GM10266 (cell line): ENCODE data around the gene PRKRA.

Experiments
- DNase-seq: peaks from one replicate; pipeline ENCODE4 v3.0.0; 2012; ENCODE audit errors: extremely low spot score
- TF ChIP-seq, protein P1 (sequence below): IDR thresholded peaks from 2 replicates; pipeline ENCODE4 v1.5.1; 2012; ENCODE audit warnings: mild to moderate bottlenecking, low read depth; ENCODE audit not compliant: control insufficient read depth, insufficient read depth; ENCODE audit errors: missing control alignments

Gene PRKRA

DNA sequence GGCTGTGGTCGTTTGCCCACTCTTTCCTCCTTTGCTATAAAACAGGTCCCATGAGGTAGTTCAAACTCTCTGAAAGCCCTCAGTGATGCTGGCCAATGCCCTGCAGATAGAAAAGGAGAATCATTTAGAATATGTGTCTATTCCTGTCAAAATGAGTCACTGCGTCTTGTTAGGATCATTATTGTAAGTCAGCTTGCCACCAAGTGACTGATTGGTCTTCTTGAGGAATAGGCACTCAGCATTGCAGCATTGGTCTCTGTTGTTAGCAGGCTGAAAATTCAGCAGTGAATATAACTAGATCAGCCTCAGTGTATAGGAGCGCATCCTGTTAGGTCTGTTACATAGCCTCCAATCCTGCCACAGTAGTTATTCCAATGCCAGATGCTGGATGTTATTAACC is 28.9 kb downstream of the PRKRA start:
- no peak for DNase-seq
- TF ChIP-seq, protein P1, sequence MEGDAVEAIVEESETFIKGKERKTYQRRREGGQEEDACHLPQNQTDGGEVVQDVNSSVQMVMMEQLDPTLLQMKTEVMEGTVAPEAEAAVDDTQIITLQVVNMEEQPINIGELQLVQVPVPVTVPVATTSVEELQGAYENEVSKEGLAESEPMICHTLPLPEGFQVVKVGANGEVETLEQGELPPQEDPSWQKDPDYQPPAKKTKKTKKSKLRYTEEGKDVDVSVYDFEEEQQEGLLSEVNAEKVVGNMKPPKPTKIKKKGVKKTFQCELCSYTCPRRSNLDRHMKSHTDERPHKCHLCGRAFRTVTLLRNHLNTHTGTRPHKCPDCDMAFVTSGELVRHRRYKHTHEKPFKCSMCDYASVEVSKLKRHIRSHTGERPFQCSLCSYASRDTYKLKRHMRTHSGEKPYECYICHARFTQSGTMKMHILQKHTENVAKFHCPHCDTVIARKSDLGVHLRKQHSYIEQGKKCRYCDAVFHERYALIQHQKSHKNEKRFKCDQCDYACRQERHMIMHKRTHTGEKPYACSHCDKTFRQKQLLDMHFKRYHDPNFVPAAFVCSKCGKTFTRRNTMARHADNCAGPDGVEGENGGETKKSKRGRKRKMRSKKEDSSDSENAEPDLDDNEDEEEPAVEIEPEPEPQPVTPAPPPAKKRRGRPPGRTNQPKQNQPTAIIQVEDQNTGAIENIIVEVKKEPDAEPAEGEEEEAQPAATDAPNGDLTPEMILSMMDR = no peak

DNA sequence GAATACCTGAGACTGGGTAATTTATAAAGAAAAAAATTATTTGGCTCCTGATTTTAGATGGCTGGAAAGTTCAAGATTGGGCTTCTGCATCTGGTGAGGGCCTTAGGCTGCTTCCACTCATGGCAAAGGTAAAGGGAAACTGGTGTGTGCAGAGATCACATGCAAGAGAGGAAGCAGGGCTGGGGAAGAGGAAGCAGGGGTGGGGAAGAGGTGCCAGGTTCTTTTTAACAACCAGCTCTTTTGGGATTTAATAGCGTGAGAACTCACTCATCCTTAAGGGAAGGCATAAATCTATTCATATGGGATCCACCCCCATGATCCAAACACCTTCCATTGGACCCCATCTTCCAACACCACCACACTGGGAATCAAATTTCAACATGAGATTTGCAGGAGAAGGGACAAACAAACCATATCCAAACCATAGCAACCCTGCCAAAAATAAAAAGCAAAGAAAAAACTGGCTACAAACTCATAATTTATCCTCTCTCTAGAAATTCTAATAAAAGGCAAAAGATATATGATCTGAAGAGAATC is 30.4 kb downstream of the PRKRA start:
- no peak for DNase-seq
- TF ChIP-seq, protein P1 = no peak

DNA sequence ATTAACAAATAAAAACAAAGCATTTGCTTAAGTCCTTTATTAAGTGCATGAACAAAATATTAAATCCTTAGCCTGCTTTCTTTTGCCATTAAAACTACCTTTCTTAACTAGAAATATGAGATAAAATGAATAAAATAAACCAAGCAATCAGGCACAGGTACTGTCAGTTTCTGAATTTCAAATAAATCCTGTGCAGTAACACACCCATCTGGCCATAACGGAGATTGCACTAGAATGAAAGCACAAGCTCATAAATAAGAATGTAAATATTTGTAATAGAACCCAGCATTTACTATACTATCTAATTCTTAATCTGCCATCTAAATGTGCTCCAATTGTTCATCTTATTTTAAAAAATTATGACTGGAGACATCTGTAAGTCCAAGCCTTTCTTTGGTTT is 31.9 kb downstream of the PRKRA start:
- DNase-seq = no peak
- TF ChIP-seq, protein P1 = peak; percentile 50

DNA sequence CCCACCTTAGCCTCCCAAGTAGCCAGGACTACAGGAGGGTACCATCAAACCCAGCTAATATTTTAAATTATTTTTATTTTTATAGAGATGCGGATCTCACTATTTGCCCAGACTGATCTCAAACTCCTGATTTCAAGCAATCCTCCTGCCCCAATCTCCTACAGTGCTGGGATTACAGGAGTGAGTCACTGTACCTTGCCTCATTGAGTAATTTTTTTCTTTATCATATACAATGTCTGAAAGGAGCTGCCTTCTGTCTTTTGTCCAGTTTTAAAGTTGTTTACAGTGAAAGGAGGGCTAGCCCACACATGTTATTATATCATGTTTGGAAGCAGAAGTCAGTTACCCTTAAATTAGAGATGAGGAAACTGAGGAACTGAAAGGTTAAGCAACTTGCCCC is 32.5 kb downstream of the PRKRA start:
- no peak for DNase-seq
- TF ChIP-seq, protein P1 = no peak

DNA sequence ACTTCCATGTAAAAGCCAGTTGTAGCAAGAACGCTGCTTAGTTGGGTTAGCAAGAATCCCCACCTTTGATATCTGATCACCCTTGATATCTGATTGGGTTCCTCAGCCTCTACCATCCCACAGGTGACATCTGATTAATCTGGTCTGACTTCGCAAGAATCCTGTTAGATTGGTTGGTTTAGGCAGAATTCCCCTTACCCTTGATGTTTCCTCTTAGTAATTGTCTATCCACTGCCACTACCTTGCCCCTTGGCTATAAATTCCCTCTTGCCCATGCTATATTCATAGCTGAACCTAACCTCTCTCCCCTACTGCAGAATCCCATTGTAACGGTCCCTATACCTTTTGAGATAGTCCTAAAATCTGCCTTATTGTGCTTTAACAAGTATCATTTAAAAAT is 33.1 kb downstream of the PRKRA start:
- no peak for DNase-seq
- TF ChIP-seq, protein P1 = no peak

DNA sequence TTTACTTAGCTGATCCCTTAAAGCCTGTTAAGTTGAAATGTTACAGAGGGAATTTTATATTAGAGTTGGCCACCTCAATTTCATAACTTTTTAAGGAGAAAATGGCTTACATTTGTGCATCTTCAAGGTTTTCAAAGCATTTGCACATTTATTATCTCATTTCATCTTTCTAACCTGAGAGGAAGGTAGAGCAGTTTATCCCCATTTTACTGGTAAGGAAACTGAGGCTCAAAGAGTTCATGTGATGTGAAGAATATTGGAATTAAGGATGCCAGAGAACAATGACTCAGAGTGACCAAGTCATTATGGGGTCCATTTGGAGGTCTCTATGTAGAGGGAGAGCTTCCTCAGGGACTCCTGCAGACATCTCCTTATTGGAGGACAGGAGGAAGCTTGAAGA is 35.0 kb downstream of the PRKRA start:
- no peak for DNase-seq
- TF ChIP-seq, protein P1 = no peak

DNA sequence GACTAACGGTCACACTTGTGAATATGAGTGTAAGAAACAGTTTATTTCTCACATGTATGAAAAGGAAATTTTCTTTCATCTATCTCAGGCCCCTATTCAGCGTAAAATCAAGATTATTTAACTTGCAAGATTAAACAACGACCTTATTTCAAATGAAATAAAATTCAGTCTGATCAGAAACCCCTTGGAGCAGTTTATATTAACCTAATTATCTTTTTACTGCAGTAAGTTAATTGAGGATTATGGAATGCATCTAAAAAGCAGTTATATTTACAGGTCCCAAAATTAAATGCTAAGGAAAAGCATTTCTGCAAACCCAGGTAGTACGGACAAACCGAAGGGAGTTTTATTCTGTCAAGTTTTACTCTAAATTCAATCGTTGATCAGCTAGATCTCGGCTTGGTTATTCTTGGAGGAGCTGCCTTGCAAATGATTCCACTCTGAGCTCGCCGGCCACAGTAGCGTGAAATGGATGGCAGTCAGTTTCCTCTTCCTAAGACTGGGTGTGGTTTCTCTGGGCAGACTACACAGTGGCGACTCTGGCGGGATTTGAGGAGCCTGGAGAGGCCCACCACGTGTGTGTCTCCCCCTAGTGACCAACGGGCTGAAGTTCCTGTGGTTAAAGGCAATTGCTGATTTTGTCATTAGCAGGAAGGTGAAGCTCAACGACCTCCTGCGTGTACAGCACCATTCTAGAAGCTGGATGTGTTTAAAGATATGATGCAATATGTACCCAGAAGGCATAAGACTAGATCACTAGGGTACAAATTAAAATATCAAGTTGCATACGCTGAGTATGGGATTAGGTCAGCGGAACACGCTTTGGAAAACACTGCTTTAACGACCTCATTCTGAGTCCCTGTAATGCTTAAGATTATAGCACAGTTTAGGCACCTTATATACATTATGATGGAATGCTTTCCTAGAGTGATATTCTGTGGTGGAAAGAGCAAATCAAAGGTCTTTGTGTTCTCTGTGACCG is 36.4 kb downstream of the PRKRA start:
- TF ChIP-seq, protein P1 = peak; percentile 96
- DNase-seq = peak; percentile 77
